Measurements from ENCODE around the gene NAV1. TPM values are rescaled to one million over a fixed set of nuclear protein-coding genes. Genes with fewer than 3 reads are reported as not detected.

NAV1 gene
- polyA plus RNA-seq, 2 of the 4 experiments (the other 2 are of a cell fraction) = 3.7 to 8.4 TPM

GRCh38 chr1:201504179-201504631, 34.7 kb upstream of the NAV1 start (continued):
- TF ChIP-seq BCL3 (IDR thresholded peaks at IDR 0.05) (no peak), FOSB (CRISPR knock-in tag; IDR thresholded peaks at IDR 0.05) (0 out of 2 replicates have a peak, but pooled peaks have one; percentile 39), CHD2 (IDR thresholded peaks at IDR 0.05; ENCODE audit: low read length, partially characterized antibody) (no peak), CTCF (IDR thresholded peaks at IDR 0.05) (no peak), HEYL (CRISPR knock-in tag; IDR thresholded peaks at IDR 0.05) (0 out of 2 replicates have a peak, but pooled peaks have one; percentile 53), ZC3H11A (IDR thresholded peaks at IDR 0.05) (no peak), ZNF302 (CRISPR knock-in tag; IDR thresholded peaks at IDR 0.05) (no peak), CBX8 (IDR thresholded peaks at IDR 0.05) (no peak), JUNB (IDR thresholded peaks at IDR 0.05) (no peak), RCOR1 (IDR thresholded peaks at IDR 0.05; ENCODE audit: low read depth, low read length) (no peak), RAD21 (conservative IDR thresholded peaks at IDR 0.05 in 1 of 2, IDR thresholded peaks at IDR 0.05 in 1 of 2) (no peak), PHF8 (IDR thresholded peaks at IDR 0.05; ENCODE audit: borderline replicate concordance, low read depth) (no peak), EHMT2 (IDR thresholded peaks at IDR 0.05; ENCODE audit: low read depth) (no peak), ZFP36 (IDR thresholded peaks at IDR 0.05; ENCODE audit: borderline replicate concordance, partially characterized antibody) (no peak), NPAS2 (CRISPR knock-in tag; IDR thresholded peaks at IDR 0.05; ENCODE audit: borderline replicate concordance) (no peak), EHF (CRISPR knock-in tag; IDR thresholded peaks at IDR 0.05) (0 out of 2 replicates have a peak, but pooled peaks have one; percentile 56), HOXA7 (CRISPR knock-in tag; IDR thresholded peaks at IDR 0.05) (0 out of 2 replicates have a peak, but pooled peaks have one; percentile 59), ATOH8 (CRISPR knock-in tag; IDR thresholded peaks at IDR 0.05; ENCODE audit: low read depth) (no peak), TP53 (CRISPR knock-in tag; IDR thresholded peaks at IDR 0.05) (no peak), REST (IDR thresholded peaks at IDR 0.05) (no peak)
